Neural crest cell (in vitro differentiated cells): ENCODE measurements around the gene ZNF804B. TPM values are rescaled to one million over a fixed set of nuclear protein-coding genes. Genes with fewer than 3 reads are reported as not detected.

Experiments
- DNase-seq: peaks from one replicate; pipeline ENCODE4 v3.0.0; 2021; ENCODE audit warnings: low read depth, mixed read lengths, low spot score
- H3K27ac Mint-ChIP-seq: one replicate; pipeline ENCODE4 v1.8.0; 2021; ENCODE audit warnings: mild to moderate bottlenecking, mixed read lengths; ENCODE audit not compliant: unreplicated experiment
- H3K27me3 Mint-ChIP-seq: 2 replicates; pipeline ENCODE4 v1.8.0; 2021; ENCODE audit warnings: low read depth, mild to moderate bottlenecking, mixed read lengths
- H3K36me3 Mint-ChIP-seq: 2 replicates; pipeline ENCODE4 v1.8.0; 2021; ENCODE audit warnings: low read depth, mild to moderate bottlenecking, mixed read lengths
- H3K4me1 Mint-ChIP-seq: 2 replicates; pipeline ENCODE4 v1.8.0; 2021; ENCODE audit warnings: mixed read lengths
- H3K4me3 Mint-ChIP-seq: one replicate; pipeline ENCODE4 v1.8.0; 2021; ENCODE audit warnings: mild to moderate bottlenecking, mixed read lengths
- H3K9me3 Mint-ChIP-seq: 2 replicates; pipeline ENCODE4 v1.8.0; 2021; ENCODE audit warnings: mixed read lengths
- CTCF ChIP-seq: fragments of 200-600 bp; sonication (generic); conservative IDR thresholded peaks from 2 replicates; pipeline ENCODE4 v1.5.0; 2021; ENCODE audit warnings: antibody characterized with exemption, mild to moderate bottlenecking
- total RNA-seq: library from RNA; stranded (reverse); gene quantifications from 2 replicates; pipeline ENCODE4 v1.2.1, GENCODE V29; 2021

The ZNF804B gene
- total RNA-seq, 1 donor from 2014 or later: not detected

DNA sequence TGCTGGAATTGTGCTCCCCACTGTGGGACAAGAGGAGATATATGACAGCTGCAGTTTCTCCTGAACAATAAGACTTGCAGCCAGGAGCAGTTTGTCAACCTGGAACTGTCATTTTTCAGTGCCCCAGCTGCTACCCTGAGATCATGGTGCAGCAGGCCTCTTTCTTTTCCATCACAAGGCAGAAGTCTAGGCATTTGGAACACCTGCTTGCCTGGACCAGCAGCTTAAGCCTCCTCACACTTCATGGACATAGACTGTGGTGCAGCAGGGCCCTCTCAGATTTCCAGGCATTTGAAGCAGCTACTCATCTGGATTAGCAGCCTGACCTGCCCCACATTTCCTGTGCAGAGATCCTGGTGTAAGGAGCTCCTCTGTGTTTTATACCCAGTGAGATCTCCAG is 486.7 kb downstream of the ZNF804B start:
- no peak for TF ChIP-seq CTCF
- H3K27me3 Mint-ChIP-seq: no peaks in the 10 kb centered on the region
- H3K9me3 Mint-ChIP-seq: peaks cover 3% of the 10 kb centered on the region
- no peak for DNase-seq
- no peak overlapping the region for H3K4me3 Mint-ChIP-seq
- no peak overlapping the region for H3K27ac Mint-ChIP-seq
- no peaks in the 10 kb centered on the region for H3K4me1 Mint-ChIP-seq
- no peaks in the 10 kb centered on the region for H3K36me3 Mint-ChIP-seq

DNA sequence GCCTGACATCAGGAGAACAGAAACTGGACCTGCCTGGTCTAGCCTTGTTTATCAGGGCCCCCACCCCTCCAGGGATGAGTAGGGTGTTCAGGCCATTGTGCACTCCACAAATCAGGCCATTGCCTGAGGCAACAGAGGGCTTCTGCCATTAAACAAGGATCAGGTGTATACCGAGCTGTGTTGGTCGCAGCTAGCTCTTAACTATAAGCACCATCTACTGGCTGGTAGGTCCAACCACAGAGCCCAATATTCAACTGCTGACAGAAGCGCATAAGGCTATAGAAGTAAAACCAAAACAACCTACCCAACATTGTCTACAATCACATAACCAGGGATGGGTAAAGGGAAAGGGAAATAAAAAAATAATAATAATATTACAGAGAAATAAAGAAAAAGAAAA is 487.7 kb downstream of the ZNF804B start:
- H3K9me3 Mint-ChIP-seq: peaks cover 3% of the 10 kb centered on the region
- TF ChIP-seq CTCF: no peak
- H3K4me3 Mint-ChIP-seq: no peak overlapping the region
- H3K27ac Mint-ChIP-seq: no peak overlapping the region
- no peaks in the 10 kb centered on the region for H3K36me3 Mint-ChIP-seq
- H3K4me1 Mint-ChIP-seq: no peaks in the 10 kb centered on the region
- no peak for DNase-seq
- no peaks in the 10 kb centered on the region for H3K27me3 Mint-ChIP-seq

GRCh38 chr7:89259085-89259484 is 499.6 kb downstream of the ZNF804B start:
- no peak for DNase-seq
- no peak overlapping the region for H3K27ac Mint-ChIP-seq
- H3K36me3 Mint-ChIP-seq: no peaks in the 10 kb centered on the region
- no peaks in the 10 kb centered on the region for H3K9me3 Mint-ChIP-seq
- H3K4me1 Mint-ChIP-seq: no peaks in the 10 kb centered on the region
- no peaks in the 10 kb centered on the region for H3K27me3 Mint-ChIP-seq
- TF ChIP-seq CTCF: no peak
- no peak overlapping the region for H3K4me3 Mint-ChIP-seq

DNA sequence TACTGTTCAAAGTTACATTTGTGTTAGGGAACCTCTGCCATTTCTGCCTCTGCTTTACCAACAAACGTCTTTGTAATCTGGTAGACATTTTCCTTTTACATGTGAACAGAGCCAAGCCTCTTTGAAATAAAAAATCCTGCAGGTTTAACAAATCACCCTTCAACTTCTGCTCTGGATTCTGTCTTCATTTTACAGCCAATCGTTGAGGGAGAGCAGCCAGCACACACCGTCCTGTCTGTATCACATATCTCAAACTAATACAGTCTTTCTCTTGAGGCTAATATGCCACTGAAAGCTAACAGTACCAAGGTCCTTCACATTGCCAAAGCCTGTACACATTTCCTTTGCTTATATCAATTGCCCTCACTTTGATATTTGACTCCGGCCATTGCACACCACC is 504.6 kb downstream of the ZNF804B start:
- no peak for DNase-seq
- peaks cover 3% of the 10 kb centered on the region for H3K27me3 Mint-ChIP-seq
- no peak for TF ChIP-seq CTCF
- H3K27ac Mint-ChIP-seq: no peak overlapping the region
- no peaks in the 10 kb centered on the region for H3K9me3 Mint-ChIP-seq
- H3K36me3 Mint-ChIP-seq: no peaks in the 10 kb centered on the region
- no peak overlapping the region for H3K4me3 Mint-ChIP-seq
- H3K4me1 Mint-ChIP-seq: no peaks in the 10 kb centered on the region

- H3K9me3 Mint-ChIP-seq: no peaks in the 10 kb centered on the region
- TF ChIP-seq CTCF: no peak
- H3K4me1 Mint-ChIP-seq: no peaks in the 10 kb centered on the region
- DNase-seq: no peak
- no peaks in the 10 kb centered on the region for H3K36me3 Mint-ChIP-seq
- no peak overlapping the region for H3K4me3 Mint-ChIP-seq
- peaks cover 3% of the 10 kb centered on the region for H3K27me3 Mint-ChIP-seq
- no peak overlapping the region for H3K27ac Mint-ChIP-seq
Observed at GRCh38 chr7:89265631-89266030, 506.1 kb downstream of the ZNF804B start.

DNA sequence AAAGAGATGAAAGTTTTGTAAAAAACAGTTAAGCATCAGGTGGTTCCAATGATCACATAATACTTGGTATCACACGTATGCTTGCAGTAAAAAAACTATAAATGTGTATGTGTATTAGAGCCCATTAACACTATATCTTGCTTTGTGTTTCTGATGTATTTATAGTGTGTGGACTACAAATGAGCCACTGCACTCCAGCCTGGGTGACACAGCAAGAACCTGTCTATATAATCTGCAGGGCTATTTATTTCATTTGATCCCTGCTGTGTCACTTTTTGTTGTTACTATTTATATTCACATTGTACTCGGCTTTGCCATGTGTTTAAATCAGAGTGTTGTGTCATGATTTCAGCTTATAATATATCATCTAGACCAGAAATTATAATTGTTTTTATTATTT is 523.8 kb downstream of the ZNF804B start:
- H3K4me1 Mint-ChIP-seq: no peaks in the 10 kb centered on the region
- no peaks in the 10 kb centered on the region for H3K36me3 Mint-ChIP-seq
- H3K27me3 Mint-ChIP-seq: no peaks in the 10 kb centered on the region
- no peak overlapping the region for H3K27ac Mint-ChIP-seq
- peaks cover 2% of the 10 kb centered on the region for H3K9me3 Mint-ChIP-seq
- H3K4me3 Mint-ChIP-seq: no peak overlapping the region
- no peak for TF ChIP-seq CTCF
- DNase-seq: no peak
